ENCODE results near the gene LRCH3.

LRCH3 gene

GRCh38 chr3:197814372-197814771 lies 23.3 kb downstream of the LRCH3 start:
- TF ChIP-seq, protein P1, sequence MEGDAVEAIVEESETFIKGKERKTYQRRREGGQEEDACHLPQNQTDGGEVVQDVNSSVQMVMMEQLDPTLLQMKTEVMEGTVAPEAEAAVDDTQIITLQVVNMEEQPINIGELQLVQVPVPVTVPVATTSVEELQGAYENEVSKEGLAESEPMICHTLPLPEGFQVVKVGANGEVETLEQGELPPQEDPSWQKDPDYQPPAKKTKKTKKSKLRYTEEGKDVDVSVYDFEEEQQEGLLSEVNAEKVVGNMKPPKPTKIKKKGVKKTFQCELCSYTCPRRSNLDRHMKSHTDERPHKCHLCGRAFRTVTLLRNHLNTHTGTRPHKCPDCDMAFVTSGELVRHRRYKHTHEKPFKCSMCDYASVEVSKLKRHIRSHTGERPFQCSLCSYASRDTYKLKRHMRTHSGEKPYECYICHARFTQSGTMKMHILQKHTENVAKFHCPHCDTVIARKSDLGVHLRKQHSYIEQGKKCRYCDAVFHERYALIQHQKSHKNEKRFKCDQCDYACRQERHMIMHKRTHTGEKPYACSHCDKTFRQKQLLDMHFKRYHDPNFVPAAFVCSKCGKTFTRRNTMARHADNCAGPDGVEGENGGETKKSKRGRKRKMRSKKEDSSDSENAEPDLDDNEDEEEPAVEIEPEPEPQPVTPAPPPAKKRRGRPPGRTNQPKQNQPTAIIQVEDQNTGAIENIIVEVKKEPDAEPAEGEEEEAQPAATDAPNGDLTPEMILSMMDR (IDR thresholded peaks at IDR 0.05; ENCODE audit: low read length): no peak
- TF ChIP-seq EZH2phosphoT487 (IDR thresholded peaks at IDR 0.05; ENCODE audit: low read length): no peak
- TF ChIP-seq EZH2 (optimal IDR thresholded peaks at IDR 0.05; ENCODE audit: low read depth, low read length): no peak
- DNase-seq: no peak
- no peaks in the 10 kb centered on the region for H3K9me2 ChIP-seq (replicated peaks; ENCODE audit: insufficient read depth, low read length)
- no peak overlapping the region for H3K9ac ChIP-seq (ENCODE audit: low read length)
- H4K20me1 ChIP-seq (ENCODE audit: insufficient read depth, low read length): no peaks in the 10 kb centered on the region
- H3K9me3 ChIP-seq (replicated peaks; ENCODE audit: insufficient read depth, low read length): no peaks in the 10 kb centered on the region
- no peaks in the 10 kb centered on the region for H3K4me1 ChIP-seq (ENCODE audit: low read length)
- no peak overlapping the region for H2AFZ ChIP-seq (ENCODE audit: low read length)
- H3F3A ChIP-seq (ENCODE audit: insufficient read depth, low read length): no peaks in the 10 kb centered on the region
- H3K79me2 ChIP-seq (ENCODE audit: low read length): peaks cover 18% of the 10 kb centered on the region; the same call in 1 of the 2 replicates
- H3K36me3 ChIP-seq (replicated peaks; ENCODE audit: insufficient read depth, low read length): no peaks in the 10 kb centered on the region
- H3K4me2 ChIP-seq (ENCODE audit: low read depth, low read length): no peak overlapping the region
- no peaks in the 10 kb centered on the region for H3K27me3 ChIP-seq (replicated peaks; ENCODE audit: insufficient read depth, low read length)
- no peak overlapping the region for H3K4me3 ChIP-seq (ENCODE audit: low read length)
- H3K27ac ChIP-seq (ENCODE audit: low read length): no peak overlapping the region

GRCh38 chr3:197820550-197821335 lies 29.7 kb downstream of the LRCH3 start:
- no peak overlapping the region for H3K4me2 ChIP-seq (ENCODE audit: low read depth, low read length)
- H3K4me1 ChIP-seq (ENCODE audit: low read length): no peaks in the 10 kb centered on the region
- H2AFZ ChIP-seq (ENCODE audit: low read length): no peak overlapping the region
- H3K9ac ChIP-seq (ENCODE audit: low read length): no peak overlapping the region
- H4K20me1 ChIP-seq (ENCODE audit: insufficient read depth, low read length): no peaks in the 10 kb centered on the region
- no peaks in the 10 kb centered on the region; the same call in 1 of the 2 replicates for H3K36me3 ChIP-seq (replicated peaks; ENCODE audit: insufficient read depth, low read length)
- no peaks in the 10 kb centered on the region for H3K79me2 ChIP-seq (ENCODE audit: low read length)
- no peaks in the 10 kb centered on the region for H3K9me2 ChIP-seq (replicated peaks; ENCODE audit: insufficient read depth, low read length)
- no peak overlapping the region for H3K27ac ChIP-seq (ENCODE audit: low read length)
- no peaks in the 10 kb centered on the region for H3F3A ChIP-seq (ENCODE audit: insufficient read depth, low read length)
- H3K27me3 ChIP-seq (replicated peaks; ENCODE audit: insufficient read depth, low read length): no peaks in the 10 kb centered on the region
- TF ChIP-seq, protein P1 (IDR thresholded peaks at IDR 0.05; ENCODE audit: low read length): no peak
- TF ChIP-seq EZH2phosphoT487 (IDR thresholded peaks at IDR 0.05; ENCODE audit: low read length) (no peak), EZH2 (optimal IDR thresholded peaks at IDR 0.05; ENCODE audit: low read depth, low read length) (no peak)
- no peak for DNase-seq
- no peaks in the 10 kb centered on the region for H3K9me3 ChIP-seq (replicated peaks; ENCODE audit: insufficient read depth, low read length)
- no peak overlapping the region for H3K4me3 ChIP-seq (ENCODE audit: low read length)

- H3K9ac ChIP-seq (ENCODE audit: low read length): no peak overlapping the region
- no peak overlapping the region for H3K27ac ChIP-seq (ENCODE audit: low read length)
- no peaks in the 10 kb centered on the region; the same call in 1 of the 2 replicates for H3K36me3 ChIP-seq (replicated peaks; ENCODE audit: insufficient read depth, low read length)
- TF ChIP-seq EZH2phosphoT487 (IDR thresholded peaks at IDR 0.05; ENCODE audit: low read length) (no peak), EZH2 (optimal IDR thresholded peaks at IDR 0.05; ENCODE audit: low read depth, low read length) (no peak)
- TF ChIP-seq, protein P1 (IDR thresholded peaks at IDR 0.05; ENCODE audit: low read length): no peak
- no peaks in the 10 kb centered on the region for H3K4me1 ChIP-seq (ENCODE audit: low read length)
- H4K20me1 ChIP-seq (ENCODE audit: insufficient read depth, low read length): no peaks in the 10 kb centered on the region
- H3K79me2 ChIP-seq (ENCODE audit: low read length): no peaks in the 10 kb centered on the region
- H3K9me2 ChIP-seq (replicated peaks; ENCODE audit: insufficient read depth, low read length): no peaks in the 10 kb centered on the region
- no peaks in the 10 kb centered on the region for H3F3A ChIP-seq (ENCODE audit: insufficient read depth, low read length)
- H3K27me3 ChIP-seq (replicated peaks; ENCODE audit: insufficient read depth, low read length): no peaks in the 10 kb centered on the region
- no peak overlapping the region for H3K4me2 ChIP-seq (ENCODE audit: low read depth, low read length)
- DNase-seq: no peak
- no peak overlapping the region for H3K4me3 ChIP-seq (ENCODE audit: low read length)
- no peak overlapping the region for H2AFZ ChIP-seq (ENCODE audit: low read length)
- no peaks in the 10 kb centered on the region for H3K9me3 ChIP-seq (replicated peaks; ENCODE audit: insufficient read depth, low read length)
Observed at GRCh38 chr3:197829397-197830045, 38.5 kb downstream of the LRCH3 start.
